HG03064 (cell line): ENCODE data around the gene CPPED1.
"Not testable (repeated sequence)": the region's sequence is repeated elsewhere in the genome, so short reads cannot be mapped to it uniquely, and the experiment has no call there.

Experiments
- ATAC-seq: cut with Tn5 transposase; IDR thresholded peaks from one replicate; pipeline ENCODE4 v1.9.1; 2021; ENCODE audit warnings: low read depth; ENCODE audit not compliant: unreplicated experiment

The CPPED1 gene

GRCh38 chr16:12802661-12803060 lies 1.0 kb downstream of the CPPED1 start:
- ATAC-seq: no peak

DNA sequence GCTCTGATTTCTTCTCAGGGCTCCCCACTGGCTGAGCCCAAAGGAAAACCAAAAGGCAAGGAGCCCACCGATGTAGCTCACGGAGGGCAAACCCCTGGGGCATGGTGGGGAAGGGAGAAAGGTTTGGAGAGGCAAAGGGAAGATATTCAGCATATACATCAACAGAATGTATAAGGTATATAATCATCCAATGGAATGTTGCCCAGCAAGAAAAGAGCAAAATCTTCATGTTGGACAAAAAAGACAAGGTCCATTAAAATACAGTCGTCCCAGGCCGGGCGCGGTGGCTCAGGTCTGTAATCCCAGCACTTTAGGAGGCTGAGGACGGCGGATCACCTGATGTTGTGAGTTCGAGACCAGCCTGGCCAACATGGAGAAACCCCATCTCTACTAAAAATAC lies 1.6 kb downstream of the CPPED1 start:
- ATAC-seq: no peak

- ATAC-seq: no peak
Observed at GRCh38 chr16:12801511-12802042, 2.1 kb downstream of the CPPED1 start.

DNA sequence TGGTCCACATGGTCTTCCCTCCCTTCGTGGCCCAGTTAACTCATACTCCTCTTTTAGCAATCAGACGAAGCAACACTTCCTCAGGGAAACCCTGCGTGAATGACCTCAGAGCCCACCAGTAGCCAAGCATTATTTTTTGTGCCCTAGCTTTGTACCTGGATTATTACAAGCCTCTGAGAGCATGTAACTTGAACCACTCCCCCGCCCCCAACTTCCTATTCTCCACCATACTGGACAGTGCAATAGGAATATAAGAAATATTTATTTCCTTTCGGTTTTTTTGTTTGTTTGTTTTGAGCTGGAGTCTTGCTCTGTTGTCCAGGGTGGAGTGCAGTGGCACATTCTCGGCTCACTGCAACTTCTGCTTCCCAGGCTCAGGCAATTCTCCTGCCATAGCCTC lies 2.9 kb downstream of the CPPED1 start:
- no peak for ATAC-seq

- ATAC-seq: not testable (repeated sequence)
Observed at GRCh38 chr16:12799996-12800395, 3.7 kb downstream of the CPPED1 start.

- ATAC-seq: no peak
Observed at GRCh38 chr16:12798846-12799245, 4.8 kb downstream of the CPPED1 start.

DNA sequence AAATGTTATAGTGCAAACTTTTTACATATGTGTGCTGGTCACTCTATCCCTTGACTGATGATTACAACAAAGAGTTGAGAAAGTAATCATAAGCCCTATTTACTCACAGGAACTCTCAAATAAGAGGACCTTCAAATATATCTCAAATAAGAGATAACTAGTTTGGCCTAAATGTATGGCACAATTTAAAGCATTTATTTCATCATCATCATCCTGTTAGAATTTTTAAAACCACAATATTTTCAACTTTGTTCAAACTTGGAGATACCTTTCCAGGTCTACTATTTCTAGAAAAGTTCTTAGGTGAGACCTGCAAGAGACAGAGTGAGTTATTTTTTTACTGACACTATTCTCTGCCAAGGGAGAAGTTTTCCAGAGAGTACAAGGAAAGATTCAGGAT lies 5.5 kb downstream of the CPPED1 start:
- ATAC-seq: no peak

DNA sequence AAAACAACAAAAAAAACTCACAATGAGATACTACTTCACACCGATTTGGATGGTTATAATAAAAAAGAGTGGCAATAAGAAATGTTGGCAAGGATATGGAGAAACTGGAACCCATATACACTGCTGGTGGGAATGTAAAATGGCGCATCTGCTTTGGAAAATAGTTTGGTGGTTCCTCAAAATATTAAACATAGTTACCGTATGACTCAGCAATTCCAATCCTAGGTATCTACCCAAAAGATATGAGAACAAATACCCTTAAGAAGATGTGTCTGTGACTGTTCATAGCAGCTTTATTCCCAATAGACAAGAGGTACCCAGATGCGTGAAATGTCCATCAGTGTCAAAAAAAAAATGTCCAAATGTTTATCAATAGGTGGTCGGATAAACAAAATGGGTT lies 7.2 kb downstream of the CPPED1 start:
- ATAC-seq: no peak

DNA sequence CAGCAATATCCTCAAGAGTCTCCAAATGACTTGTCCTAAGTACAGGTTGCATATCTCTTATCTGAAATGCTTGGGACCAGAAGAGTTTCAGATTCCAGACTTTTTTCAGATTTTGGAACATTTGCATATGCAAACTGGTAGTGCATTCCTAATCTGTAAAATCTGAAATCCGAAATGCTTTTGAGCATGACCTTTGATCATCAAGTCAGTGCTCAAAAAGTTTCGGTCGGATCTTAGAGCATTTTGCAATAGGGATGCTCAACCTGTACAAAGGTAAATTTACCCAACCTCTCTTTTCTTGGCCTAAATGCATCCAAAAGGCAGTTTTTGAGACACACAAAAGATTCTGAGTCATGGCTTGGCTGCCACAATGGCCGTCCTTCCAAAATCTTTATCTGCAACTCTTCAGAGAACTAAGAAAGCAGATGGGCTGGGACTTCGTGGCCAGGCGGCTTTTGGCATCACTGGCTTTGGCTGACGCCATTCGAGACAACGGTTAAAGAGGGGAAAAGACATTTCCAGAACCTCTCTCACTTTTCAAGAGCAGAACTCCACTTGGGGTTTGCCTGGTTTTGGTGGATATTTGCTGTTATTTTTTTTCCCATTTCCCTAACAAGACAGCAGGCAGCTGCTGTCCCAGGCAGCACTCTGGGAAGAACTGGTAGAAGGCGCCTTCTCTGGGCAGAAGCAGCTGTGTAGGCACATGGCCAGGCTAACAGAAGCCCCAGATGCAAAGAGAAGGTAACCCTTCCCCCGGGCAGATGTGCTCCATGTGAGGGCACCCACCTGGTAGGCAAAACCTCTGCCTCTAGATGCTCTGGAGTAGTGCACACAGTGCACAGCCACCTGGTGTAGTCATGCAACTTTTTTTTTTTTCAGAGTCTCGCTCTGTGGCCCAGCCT lies 8.9 kb downstream of the CPPED1 start:
- no peak for ATAC-seq

DNA sequence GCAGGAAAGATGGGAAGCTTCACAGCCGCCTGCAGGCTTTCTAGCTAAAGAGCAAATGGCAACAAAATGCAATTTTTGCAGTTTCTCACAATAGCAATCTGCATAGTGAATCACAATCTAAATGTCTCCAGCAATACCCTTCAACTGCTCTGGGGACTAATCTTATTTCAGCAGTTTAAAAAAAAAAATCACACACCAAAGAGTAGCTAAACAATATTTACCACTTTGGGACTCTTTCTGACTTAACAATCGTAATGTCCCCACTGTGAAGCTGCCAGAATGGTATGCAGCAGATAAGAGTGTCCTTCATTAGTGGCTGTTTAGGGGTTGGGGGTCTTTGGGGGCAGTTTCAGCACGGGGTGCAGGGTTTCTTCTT lies 9.8 kb downstream of the CPPED1 start:
- no peak for ATAC-seq

DNA sequence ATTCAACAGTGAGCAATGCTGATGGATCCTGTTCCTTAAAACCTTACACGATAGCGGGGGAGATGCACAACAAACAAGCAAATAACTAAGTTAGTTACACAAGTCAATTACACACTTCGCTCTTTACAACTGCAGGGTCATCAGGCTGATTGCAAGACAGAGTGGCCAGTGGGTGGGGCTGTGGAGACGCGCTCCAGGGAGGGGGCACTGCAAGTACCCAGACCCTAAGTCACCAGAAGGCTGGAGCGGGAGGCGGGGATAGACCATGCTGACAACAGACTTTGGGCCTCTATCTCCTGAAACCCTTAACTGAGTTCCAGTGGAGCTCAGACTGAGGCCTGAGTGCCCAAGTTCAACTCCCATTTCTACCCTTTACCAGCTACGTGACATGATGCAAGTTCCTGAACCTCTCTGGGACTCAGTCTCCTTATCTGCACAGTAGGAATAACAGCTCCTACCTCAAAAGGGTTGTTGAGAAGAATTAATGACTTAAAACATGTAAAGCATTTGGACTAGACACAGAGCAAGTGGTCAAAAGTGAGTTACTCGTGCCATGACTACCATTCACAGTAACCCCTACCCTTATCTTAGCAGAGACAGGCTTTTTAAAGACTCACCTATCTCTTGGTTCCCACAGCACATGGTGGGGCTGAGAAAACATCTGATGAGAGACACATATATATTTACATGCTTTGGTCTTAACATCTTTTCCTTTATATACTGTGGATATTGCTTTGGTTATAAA lies 10.4 kb downstream of the CPPED1 start:
- ATAC-seq: no peak

- ATAC-seq: not testable (repeated sequence)
Observed at GRCh38 chr16:12792528-12792927, 11.2 kb downstream of the CPPED1 start.

- no peak for ATAC-seq
Observed at GRCh38 chr16:12791340-12791739, 12.3 kb downstream of the CPPED1 start.

- no peak for ATAC-seq
Observed at GRCh38 chr16:12788758-12789157, 14.9 kb downstream of the CPPED1 start.

DNA sequence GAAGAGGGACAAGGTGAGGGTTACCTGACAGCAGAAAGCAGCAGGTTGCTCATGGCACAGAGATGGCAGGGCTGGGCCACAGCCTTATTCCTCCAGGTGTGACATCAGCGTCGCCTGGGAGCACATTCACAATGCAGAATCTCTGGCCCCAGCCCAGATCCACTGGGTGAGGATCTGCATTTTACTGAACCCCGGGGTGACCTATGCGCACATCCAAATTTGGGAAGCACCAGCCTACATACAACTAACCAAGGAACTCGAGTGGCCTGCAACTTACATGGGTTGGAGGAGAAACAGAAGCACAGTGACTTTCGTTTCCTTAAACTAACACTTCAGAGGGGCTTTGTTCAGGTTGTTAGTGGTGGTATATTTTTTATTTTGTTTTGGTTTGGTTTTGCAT lies 17.6 kb downstream of the CPPED1 start:
- ATAC-seq: no peak

DNA sequence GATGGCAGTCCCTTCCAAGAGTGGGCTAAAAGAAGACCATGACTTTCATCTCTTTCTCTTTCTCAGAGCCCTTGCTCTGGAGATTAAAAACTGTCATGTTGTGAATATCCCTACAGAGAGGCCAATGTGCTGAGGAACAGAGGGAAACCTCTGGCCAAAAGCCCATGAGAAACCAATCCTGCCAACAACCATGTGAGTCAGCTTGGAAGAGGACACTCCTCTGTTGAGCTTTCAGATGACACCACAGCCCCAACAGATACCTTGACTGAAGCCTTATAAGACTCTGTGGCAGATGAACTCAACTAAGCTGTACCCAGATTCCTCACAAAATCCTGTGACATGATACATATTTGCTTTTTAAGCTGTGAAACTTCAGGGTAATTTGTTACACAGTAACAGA lies 19.6 kb downstream of the CPPED1 start:
- ATAC-seq: no peak

DNA sequence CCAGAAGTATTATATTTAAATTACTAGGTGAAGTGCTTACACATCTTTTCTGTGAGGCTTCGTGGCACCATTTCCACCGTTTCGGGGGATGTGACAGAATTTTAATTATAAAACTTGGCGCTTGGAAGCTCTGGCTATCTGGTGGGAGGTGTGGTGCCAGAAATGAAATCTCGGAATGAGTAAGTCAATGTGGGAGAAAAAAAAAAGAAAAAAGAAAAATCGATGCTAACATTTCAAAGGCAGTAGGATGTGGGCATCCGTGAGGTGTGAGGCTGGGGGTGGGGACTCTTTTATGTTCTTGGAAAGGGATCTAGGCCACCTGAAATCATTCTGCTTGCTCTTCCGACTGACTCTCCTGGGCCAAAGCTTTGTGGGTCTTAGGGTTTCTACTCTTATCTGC lies 21.9 kb downstream of the CPPED1 start:
- no peak for ATAC-seq

GRCh38 chr16:12780467-12780866 lies 23.2 kb downstream of the CPPED1 start:
- ATAC-seq: no peak

DNA sequence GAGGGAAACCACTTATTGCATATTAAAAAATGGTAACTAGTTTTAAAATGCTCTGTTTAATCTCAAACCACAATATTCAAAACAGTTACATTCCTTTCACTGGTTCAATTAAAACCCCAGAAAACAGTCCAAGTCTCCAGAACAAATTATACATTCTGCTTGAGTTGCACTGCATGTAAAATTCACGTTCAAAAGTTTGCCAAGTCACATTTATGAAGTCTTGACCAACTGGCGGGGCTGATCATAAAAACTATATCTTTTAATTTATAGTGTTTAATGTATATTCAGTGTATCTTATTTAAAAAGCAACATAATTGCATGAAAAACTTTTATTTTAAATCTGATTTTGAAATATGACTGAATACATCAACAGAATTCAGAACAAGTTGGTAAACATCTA lies 25.0 kb downstream of the CPPED1 start:
- ATAC-seq: no peak

GRCh38 chr16:12775656-12776236 lies 27.9 kb downstream of the CPPED1 start:
- ATAC-seq: no peak

DNA sequence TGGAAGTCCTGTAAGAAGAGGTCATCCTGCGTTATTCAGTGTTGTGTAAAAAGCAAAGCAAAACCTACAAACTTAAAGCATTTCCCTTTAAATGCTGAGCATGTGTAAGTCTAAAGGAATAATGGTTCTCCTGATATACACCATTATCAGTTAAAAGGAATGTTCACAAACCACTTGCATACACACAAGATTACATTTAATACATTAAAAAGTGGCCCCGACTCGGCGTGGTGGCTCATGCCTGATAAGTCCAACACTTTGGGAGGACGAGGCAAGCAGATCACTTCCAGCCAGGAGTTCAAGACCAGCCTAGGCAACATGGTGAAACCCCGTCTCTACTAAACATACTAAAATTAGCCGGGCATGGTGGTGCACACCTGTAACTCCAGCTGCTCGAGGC lies 30.5 kb downstream of the CPPED1 start:
- ATAC-seq: no peak
